ENCODE results near the gene PRR14.
"Not testable (repeated sequence)": the region's sequence is repeated elsewhere in the genome, so short reads cannot be mapped to it uniquely, and the experiment has no call there.

Gene PRR14

DNA sequence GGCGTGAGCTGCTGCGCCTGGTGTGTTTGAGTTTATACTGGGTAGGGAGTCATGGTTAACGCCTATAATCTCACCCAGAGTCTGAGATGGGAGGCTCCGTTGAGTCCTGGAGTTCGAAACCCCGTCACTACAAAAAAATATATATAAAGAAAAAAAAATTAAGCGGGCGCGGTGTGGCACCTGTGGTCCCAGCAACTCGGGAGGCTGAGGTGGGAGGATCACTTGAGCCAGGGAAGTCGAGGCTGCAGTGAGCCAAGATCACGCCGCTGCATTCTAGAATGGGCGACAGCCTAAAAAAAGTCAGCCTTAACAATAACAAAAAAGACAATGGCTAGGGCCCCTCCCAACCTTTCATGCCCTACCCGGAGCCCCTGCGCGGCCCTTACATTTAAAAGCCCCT is 17.2 kb upstream of the PRR14 start:
- no peak for DNase-seq

- no peak for DNase-seq
Observed at GRCh38 chr16:30636599-30636998, 14.2 kb upstream of the PRR14 start.

DNA sequence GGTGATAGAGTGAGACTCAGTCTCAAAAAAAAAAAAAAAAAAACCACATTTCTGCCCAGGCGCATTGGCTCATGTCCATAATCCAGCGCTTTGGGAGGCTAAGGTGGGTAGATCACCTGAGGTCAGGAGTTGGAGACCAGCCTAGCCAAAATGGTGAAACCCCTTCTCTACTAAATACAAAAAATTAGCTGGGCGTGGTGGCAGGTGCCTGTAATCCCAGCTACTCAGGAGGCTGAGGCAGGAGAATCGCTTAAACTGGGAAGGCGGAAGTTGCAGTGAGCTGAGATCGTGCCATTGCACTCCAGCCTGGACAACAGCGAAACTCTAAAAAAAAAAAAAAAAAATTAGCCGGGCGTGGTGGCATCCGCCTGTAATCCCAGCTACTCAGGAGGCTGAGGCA is 13.6 kb upstream of the PRR14 start:
- DNase-seq: not testable (repeated sequence)

GRCh38 chr16:30637944-30638343 is 12.8 kb upstream of the PRR14 start:
- DNase-seq: no peak

DNA sequence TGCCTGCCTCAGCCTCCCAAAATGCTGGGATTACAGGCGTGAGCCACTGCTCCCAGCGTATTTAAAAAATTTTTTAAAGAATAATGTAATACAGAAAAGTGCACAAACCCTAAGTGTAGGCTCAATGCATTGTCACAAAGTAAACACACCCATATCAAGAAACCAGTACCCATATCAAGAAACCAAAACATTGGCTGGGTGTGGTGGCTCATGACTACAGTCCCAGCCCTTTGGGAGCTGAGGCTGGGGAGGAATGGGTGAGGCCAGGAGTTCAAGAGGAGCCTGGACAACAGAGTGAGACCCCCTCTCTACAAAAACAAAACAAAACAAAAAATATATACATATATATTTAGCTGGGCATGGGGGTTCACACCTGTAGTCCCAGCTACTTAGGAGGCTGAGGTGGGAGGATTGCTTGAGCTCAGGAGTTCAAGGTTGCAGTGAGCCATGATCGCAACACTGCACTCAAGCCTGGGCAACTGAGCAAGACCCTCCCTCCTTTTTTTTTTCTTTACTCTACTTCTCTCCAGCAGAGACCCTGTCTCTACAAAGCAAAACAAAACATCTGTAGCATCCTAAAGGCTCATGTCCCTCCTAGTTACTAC is 9.3 kb upstream of the PRR14 start:
- DNase-seq: no peak

GRCh38 chr16:30644334-30644830 is 6.4 kb upstream of the PRR14 start:
- DNase-seq: no peak

- DNase-seq: no peak
Observed at GRCh38 chr16:30645727-30646126, 5.0 kb upstream of the PRR14 start.

DNA sequence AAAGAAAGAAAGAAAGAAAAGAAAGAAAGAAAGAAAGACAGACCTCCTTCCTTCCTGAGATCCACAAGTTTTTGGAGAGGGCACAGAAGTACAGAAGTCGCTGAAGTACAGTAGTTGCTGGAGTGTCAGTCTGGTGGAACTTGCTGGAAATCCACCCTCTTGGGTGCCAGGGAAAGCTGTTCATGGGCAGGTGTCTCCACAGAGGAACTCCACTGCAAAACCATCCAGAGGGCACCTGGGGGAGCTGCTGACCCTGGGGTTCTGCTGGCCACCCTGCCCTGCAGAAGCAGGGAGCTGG is 3.5 kb upstream of the PRR14 start:
- no peak for DNase-seq

GRCh38 chr16:30649725-30650368 is 913 bp upstream of the PRR14 start:
- DNase-seq: no peak

DNA sequence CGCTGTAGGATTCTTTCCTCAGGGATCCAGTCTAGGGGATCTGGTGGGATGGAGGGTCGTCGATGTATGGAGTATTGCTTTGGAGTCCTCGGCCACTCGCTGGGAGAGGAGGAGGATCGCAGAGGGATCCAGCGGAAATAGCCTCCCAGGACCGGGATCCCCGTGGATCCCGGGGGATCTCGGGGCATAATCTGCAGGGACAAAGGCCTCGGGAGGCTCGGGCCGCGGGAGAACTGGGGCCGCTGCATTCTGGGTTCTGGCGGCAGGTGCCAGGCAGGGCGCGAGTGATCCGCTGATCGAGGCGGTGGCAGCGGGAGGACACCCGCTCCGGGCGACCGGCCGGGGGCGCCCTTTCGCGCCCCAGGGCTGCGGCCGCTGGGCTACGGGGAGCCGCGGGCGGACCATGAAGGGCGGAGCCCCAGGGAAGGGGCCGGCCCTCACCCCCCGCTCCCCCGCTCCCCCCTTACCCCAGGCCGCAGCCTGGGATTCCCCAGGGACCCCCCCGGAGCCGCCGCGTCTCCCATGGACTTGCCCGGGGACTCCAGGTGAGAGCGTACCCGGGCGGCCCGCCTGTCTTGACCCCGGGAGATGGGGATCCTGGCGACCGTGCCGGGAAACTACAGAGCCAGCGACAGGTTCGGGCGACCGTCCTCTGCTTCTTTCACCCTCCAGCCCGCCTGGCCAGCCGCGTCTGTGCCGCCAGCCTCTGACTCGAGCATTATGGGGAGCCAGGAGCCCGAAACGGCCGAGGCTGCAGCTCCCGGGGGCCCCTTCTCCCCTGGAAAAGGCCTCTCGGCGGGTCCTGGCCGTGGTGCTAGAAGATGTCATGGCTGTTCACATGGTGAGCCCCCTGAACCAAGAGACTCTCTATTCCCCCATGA is 604 bp downstream of the PRR14 start:
- DNase-seq: no peak

GRCh38 chr16:30652005-30652296 is 1.2 kb downstream of the PRR14 start:
- no peak for DNase-seq

DNA sequence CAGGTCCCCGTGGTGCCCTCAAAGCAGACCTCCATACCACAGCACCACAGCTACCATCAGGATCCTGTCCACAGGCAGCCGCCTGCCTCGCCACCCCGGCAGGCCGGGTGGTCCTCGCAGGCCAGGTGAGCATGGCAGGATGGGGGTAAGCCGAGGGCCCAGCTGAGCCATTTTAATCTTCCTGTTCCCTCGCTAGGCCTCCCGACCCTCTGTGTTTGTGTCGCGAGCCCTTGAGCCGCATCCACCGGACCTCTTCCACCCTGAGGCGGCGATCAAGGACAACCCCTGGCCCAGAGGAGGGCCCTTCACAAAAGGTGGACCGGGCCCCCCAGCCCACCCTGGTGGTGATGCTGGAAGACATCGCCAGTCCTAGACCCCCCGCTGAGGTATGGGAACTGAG is 2.0 kb downstream of the PRR14 start:
- no peak for DNase-seq

DNA sequence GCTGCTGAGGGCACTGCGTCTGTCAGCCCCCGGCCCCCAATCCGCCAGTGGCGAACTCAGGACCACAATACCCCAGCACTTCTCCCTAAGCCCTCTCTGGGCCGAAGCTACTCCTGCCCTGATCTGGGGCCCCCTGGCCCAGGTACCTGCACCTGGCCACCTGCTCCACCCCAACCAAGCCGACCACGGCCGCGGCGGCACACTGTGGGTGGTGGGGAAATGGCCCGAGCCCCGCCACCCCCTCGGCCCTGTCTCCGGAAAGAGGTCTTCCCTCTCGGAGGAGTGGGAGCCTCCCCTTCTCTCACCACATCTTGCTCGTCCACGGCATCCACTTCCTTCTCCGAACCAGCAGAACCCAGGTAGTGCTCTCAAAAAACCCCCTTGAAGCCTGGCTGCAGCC is 4.1 kb downstream of the PRR14 start:
- no peak for DNase-seq

DNA sequence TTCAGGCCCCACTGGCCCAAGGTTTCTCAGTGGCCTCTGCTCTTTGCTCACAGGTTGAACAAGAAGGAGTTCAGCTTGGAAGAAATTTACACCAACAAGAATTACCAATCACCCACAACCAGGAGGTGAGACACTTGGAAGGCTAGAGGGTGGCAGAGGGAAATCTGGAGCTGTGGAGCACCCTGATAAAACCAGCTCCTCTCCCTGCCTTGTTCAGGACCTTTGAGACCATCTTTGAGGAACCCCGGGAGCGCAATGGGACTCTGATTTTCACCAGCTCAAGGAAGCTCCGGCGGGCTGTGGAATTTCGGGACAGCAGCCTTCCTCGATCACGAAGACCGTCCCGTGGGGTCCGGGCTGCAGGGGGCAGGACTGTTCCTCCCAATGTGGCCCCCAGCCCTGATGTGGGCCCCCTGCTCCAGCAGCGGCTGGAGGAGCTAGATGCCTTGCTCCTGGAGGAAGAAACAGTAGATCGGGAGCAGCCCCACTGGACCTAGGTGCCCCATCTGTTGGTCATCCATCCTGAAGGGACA is 5.1 kb downstream of the PRR14 start:
- no peak for DNase-seq

DNA sequence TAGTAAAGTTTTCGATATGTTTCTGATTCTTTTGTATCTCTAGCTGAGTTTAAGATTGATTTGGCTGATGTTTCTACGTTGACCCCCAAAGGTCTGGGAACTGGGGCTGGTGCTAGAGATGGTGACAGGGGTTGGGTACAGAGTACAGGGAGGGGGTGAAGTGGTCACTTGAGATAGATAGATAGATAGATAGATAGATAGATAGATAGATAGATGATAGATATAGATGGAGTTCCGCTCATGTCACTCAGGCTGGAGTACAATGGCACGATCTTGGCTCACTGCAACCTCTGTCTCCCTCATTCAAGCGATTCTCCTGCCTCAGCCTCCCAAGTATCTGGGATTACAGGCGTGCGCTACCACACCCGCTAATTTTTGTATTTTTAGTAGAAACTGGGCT is 5.6 kb downstream of the PRR14 start:
- no peak for DNase-seq

- no peak for DNase-seq
Observed at GRCh38 chr16:30656974-30657865, 6.5 kb downstream of the PRR14 start.

- peak; percentile 99 for DNase-seq
Observed at GRCh38 chr16:30657866-30658730, 7.3 kb downstream of the PRR14 start, which contains the start of gene FBRS. Gene FBRS, plus strand, starts transcription at chr16:30658431. Its CDS starts 1,088 bp downstream, at chr16:30659519.

DNA sequence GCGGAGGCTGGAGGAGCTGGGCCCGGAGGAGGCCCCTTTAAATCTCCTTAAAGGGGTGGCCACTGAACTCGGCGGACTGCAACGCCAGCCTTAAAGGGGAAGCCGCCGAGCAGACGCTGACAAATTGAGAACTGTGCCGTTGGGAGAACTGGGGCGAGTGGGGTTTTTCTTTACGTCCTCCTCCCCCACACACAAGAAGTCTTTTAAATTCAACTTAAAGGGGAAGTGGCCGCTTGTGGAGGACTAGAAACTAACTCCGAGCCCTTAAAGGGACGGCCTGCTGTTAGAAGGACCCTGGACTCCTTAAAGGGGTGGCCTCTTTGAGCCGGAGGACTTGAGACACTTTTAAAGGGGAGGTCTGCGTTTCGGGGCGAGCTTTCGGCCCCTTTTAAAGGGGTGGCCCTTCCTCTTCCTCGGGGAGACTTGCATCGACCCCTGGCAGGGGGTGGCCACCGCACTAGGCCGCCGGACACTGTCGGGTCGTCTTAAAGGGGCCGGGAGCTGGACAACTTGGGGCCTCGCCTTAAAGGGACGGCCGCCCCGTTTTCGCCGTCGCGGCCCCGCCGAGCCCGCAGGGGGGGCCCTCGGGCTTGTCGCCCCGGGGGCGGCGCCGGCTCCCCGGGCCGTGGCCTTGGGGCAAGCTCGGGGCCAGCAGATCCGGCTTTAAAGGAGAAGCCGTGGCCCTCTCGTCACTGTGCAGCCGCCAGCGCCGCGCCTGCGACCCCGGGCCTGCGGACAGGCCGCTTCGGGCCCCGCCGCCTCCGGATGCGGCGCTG is 8.2 kb downstream of the PRR14 start:
- DNase-seq: no peak

DNA sequence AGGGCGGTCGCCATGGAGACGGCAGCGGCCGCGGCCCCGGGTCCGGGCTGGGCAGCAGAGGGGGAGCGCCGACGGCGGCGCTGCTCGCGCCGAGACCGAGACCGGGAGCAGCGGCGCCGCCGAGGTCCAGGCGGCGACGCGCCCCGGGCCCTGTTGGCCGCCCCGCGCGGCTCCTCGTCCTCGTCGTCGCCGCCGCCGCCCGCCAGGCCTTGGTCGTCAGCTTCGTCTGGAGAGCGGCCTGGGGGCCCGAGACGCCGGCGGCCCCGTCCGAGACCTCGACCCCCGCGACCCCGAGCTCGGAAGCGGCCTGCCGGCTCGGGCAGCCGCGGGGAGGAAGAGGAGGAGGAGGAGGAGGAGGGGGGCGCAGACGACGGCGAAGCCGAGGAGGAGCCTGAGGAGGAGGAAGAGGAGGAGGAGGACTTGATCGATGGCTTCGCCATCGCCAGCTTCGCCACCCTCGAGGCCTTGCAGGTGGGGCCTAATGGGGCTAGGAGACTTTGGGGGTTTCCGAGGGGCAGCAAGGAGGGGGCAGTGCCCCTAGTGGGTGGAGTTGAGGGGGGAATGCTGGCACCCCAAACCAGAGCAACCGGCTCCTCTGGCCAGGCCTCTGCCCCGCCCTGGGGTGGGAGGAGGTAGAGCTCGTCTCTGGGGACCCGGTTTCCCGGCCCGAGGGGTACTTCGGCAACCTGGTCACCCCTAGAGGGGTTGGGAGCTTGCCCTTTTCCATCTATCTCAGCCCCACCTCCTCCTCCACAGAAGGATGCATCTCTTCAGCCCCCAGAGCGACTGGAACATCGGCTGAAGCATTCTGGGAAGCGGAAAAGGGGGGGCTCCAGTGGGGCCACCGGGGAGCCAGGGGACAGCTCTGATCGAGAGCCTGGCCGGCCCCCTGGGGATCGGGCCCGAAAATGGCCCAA is 9.0 kb downstream of the PRR14 start:
- no peak for DNase-seq
